HCT116 (cell line): ENCODE measurements around the gene UBASH3B. TPM values are rescaled to one million over a fixed set of nuclear protein-coding genes. Genes with fewer than 3 reads are reported as not detected.

Experiments
- ATAC-seq: fragments of 200-7000 bp; cut with Tn5 transposase; 2 replicates; pipeline ENCODE4 v1.9.1; 2020; ENCODE audit warnings: mild to moderate bottlenecking, moderate library complexity
- BruUV-seq: library from RNA; stranded (reverse); fragments of 400-500 nt; replicated peaks from 2 replicates; lab custom pipeline; 2021; lab: Mats Ljungman, UMichigan
- CTCF ChIA-PET: fragments of 300-600 bp; sonication (Branson Sonifier 250); formaldehyde crosslinking; loops from one replicate; lab custom pipeline; 2021; ENCODE audit warnings: antibody characterized with exemption; lab: Charles Lee
- POLR2A ChIA-PET: fragments of 300-600, 350-600 bp; sonication (Branson Sonifier 250); formaldehyde crosslinking; loops from one replicate; lab custom pipeline; 2021; ENCODE audit warnings: antibody characterized with exemption; lab: Charles Lee
- RAD21 ChIA-PET, 2 experiments: fragments of 300-600 bp; sonication (Branson Sonifier 250); formaldehyde crosslinking; loops; one replicate each; lab custom pipeline; 2023; ENCODE audit warnings: low total read pairs in 2 of 2; ENCODE audit not compliant: uncharacterized antibody in 2 of 2, unreplicated experiment in 2 of 2, low non-redundant PET in 1 of 2; lab: Charles Lee
- DNase-seq: peaks from one replicate; pipeline ENCODE4 v3.0.0-alpha.2; 2010; ENCODE audit warnings: low read depth, low spot score
- H2AFZ ChIP-seq: fragments of 200-600 bp; shearing (Covaris generic), sonication (generic); 2 replicates; pipeline ENCODE4 v1.6.1; 2017; ENCODE audit warnings: low read depth, mixed run types, mixed read lengths, antibody characterized with exemption, low read length; ENCODE audit not compliant: poor library complexity, severe bottlenecking
- H3K27ac ChIP-seq: 2 replicates; pipeline ENCODE4 v1.5.1; 2012; ENCODE audit warnings: low read depth, low read length
- H3K27me3 ChIP-seq: fragments of 200-600 bp; sonication (generic); 2 replicates; pipeline ENCODE4 v1.6.1; 2016; ENCODE audit warnings: mixed run types, low read length, mixed read lengths; ENCODE audit not compliant: insufficient read depth
- H3K36me3 ChIP-seq, 2 experiments: fragments of 200-500 bp in 1 of 2; fragments of 200-600 bp in 1 of 2; sonication (Bioruptor generic) in 1 of 2; sonication (generic) in 1 of 2; 2 replicates each; pipeline versions ENCODE4 v1.5.1 to v1.6.1; 2014 to 2016; ENCODE audit warnings: low read length in 2 of 2, inconsistent platforms in 1 of 2, mixed read lengths in 1 of 2, mixed run types in 1 of 2; ENCODE audit not compliant: insufficient read depth in 2 of 2, control insufficient read depth in 1 of 2
- H3K4me1 ChIP-seq, 2 experiments: fragments of 200-600 bp in 1 of 2; sonication (generic) in 1 of 2; 2 replicates each; pipeline versions ENCODE4 v1.5.1 to v1.6.1; 2012 to 2017; ENCODE audit warnings: low read length in 2 of 2, inconsistent platforms in 1 of 2, mild to moderate bottlenecking in 1 of 2, mixed read lengths in 1 of 2, mixed run types in 1 of 2, moderate library complexity in 1 of 2; ENCODE audit not compliant: insufficient read depth in 2 of 2, control insufficient read depth in 1 of 2
- H3K4me2 ChIP-seq: fragments of 200-600 bp; sonication (generic); 2 replicates; pipeline ENCODE4 v1.6.1; 2017; ENCODE audit warnings: mixed run types, low read length, mixed read lengths
- H3K4me3 ChIP-seq, 2 experiments: fragments of 200-600 bp in 1 of 2; sonication (generic) in 1 of 2; replicated peaks in 1 of 2; 2 replicates each; pipeline ENCODE4 v1.5.1; 2011 to 2016; ENCODE audit warnings: low read length in 2 of 2, control low read depth in 1 of 2, low read depth in 1 of 2, mild to moderate bottlenecking in 1 of 2, mixed read lengths in 1 of 2, mixed run types in 1 of 2
- H3K79me2 ChIP-seq: fragments of 200-600 bp; sonication (generic); 2 replicates; pipeline ENCODE4 v1.6.1; 2017; ENCODE audit warnings: mild to moderate bottlenecking, mixed run types, low read length, moderate library complexity, mixed read lengths; ENCODE audit not compliant: insufficient read depth
- H3K9ac ChIP-seq: fragments of 200-600 bp; sonication (generic); 2 replicates; pipeline ENCODE4 v1.6.1; 2016; ENCODE audit warnings: low read length, mixed read lengths
- H3K9me2 ChIP-seq: fragments of 200-600 bp; sonication (generic), shearing (Covaris generic); 2 replicates; pipeline ENCODE4 v1.6.1; 2017; ENCODE audit warnings: mixed run types, mild to moderate bottlenecking, moderate library complexity; ENCODE audit not compliant: insufficient read depth
- H3K9me3 ChIP-seq, 2 experiments: fragments of 200-500 bp in 1 of 2; fragments of 200-600 bp in 1 of 2; sonication (Bioruptor generic) in 1 of 2; sonication (generic) in 1 of 2; 2 replicates each; pipeline ENCODE4 v1.6.1; 2014 to 2017; ENCODE audit warnings: low read length in 2 of 2, mixed read lengths in 2 of 2, inconsistent platforms in 1 of 2, low read depth in 1 of 2, mild to moderate bottlenecking in 1 of 2, mixed run types in 1 of 2, moderate library complexity in 1 of 2; ENCODE audit not compliant: control insufficient read depth in 1 of 2, insufficient read depth in 1 of 2
- H4K20me1 ChIP-seq: fragments of 200-600 bp; sonication (generic), shearing (Covaris generic); 2 replicates; pipeline ENCODE4 v1.6.1; 2017; ENCODE audit warnings: mixed run types, mild to moderate bottlenecking, moderate library complexity; ENCODE audit not compliant: insufficient read depth
- CBX3 ChIP-seq: IDR thresholded peaks from 2 replicates; pipeline ENCODE4 v1.6.1; 2012; ENCODE audit warnings: low read depth
- ELF1 ChIP-seq: IDR thresholded peaks from 2 replicates; pipeline ENCODE4 v1.6.1; 2012; ENCODE audit warnings: low read depth, borderline replicate concordance
- JUND ChIP-seq: IDR thresholded peaks from 2 replicates; pipeline ENCODE4 v1.6.1; 2012
- POLR2A ChIP-seq: IDR thresholded peaks from 2 replicates; pipeline ENCODE4 v1.7.0; 2011; ENCODE audit warnings: borderline replicate concordance; ENCODE audit not compliant: insufficient read depth, insufficient read length; ENCODE audit errors: extremely low read depth
- POLR2AphosphoS5 ChIP-seq: IDR thresholded peaks from 2 replicates; pipeline ENCODE4 v1.6.1; 2011; ENCODE audit warnings: mild to moderate bottlenecking, low read depth, low read length, moderate library complexity
- RAD21 ChIP-seq: IDR thresholded peaks from 2 replicates; pipeline ENCODE4 v1.6.1; 2012; ENCODE audit warnings: low read depth, mild to moderate bottlenecking
- YY1 ChIP-seq: IDR thresholded peaks from 2 replicates; pipeline ENCODE4 v1.6.1; 2011; ENCODE audit warnings: low read length, low read depth, moderate library complexity, mild to moderate bottlenecking; ENCODE audit not compliant: insufficient replicate concordance; ENCODE audit errors: extremely low read depth
- ZBTB33 ChIP-seq: IDR thresholded peaks from 2 replicates; pipeline ENCODE4 v1.6.1; 2011; ENCODE audit warnings: mild to moderate bottlenecking, low read length, moderate library complexity; ENCODE audit not compliant: insufficient replicate concordance; ENCODE audit errors: extremely low read depth
- ZNF274 ChIP-seq: fragments of 200-500 bp; sonication (Bioruptor generic); IDR thresholded peaks from 2 replicates; pipeline ENCODE4 v1.6.1; 2014; ENCODE audit warnings: mild to moderate bottlenecking, low read depth, low read length, inconsistent platforms
- intact Hi-C: fragments of 100-400 bp; cut with micrococcal nuclease; formaldehyde crosslinking; loops from 2 replicates; pipeline ENCODE4 v1.10.0; 2022
- total RNA-seq: library from RNA; stranded (reverse); gene quantifications from one replicate; pipeline ENCODE4 v1.2.1, GENCODE V29; 2021; ENCODE audit not compliant: unreplicated experiment

Gene UBASH3B
- total RNA-seq, 1 experiment from 2014 or later = 40.3 TPM

- no peak for TF ChIP-seq YY1
- TF ChIP-seq ZBTB33 = no peak
- no peak for TF ChIP-seq CBX3
- TF ChIP-seq JUND = no peak
- TF ChIP-seq RAD21 = no peak
- no peak for TF ChIP-seq ZNF274
- TF ChIP-seq POLR2AphosphoS5 = no peak
- no peak for TF ChIP-seq POLR2A
- TF ChIP-seq, all 23 proteins: peak for 0
These were observed 197.3 kb downstream of the UBASH3B start (continued) for GRCh38 chr11:122852796-122853160.

GRCh38 chr11:122853261-122853660 is 197.7 kb downstream of the UBASH3B start:
- ChIA-PET POLR2A (interaction anchor here (1.2 to 1.3 kb wide), 2 partner anchors 13 to 209 kb away, joined by 4 to 8 read pairs; partner anchors contain the start of gene HSPA8), RAD21 (interaction anchor here (0.6 to 1.5 kb wide), 3 partner anchors 86 to 224 kb away, joined by 3 read pairs; no protein-coding TSS in a partner anchor), CTCF (interaction anchor here (0.8 to 4.3 kb wide), 16 partner anchors 10 to 273 kb away, joined by 3 to 37 read pairs (median 10); no protein-coding TSS in a partner anchor)
- Histone ChIP-seq H3K27me3 (no peaks in the 10 kb centered on the region), H2AFZ (no peak overlapping the region), H3K79me2 (no peaks in the 10 kb centered on the region), H3K9me2 (no peaks in the 10 kb centered on the region), H3K9ac (no peak overlapping the region), H3K4me2 (no peak overlapping the region), H3K36me3 (no peaks in the 10 kb centered on the region), H3K4me3 (no peak overlapping the region), H4K20me1 (no peaks in the 10 kb centered on the region), H3K9me3 (no peaks in the 10 kb centered on the region), H3K27ac (no peak overlapping the region), H3K4me1 (peaks cover 8 to 42% of the 10 kb centered on the region in 2 experiments; a peak in 3 of 4 replicates)
- TF ChIP-seq ELF1 = no peak
- no peak for TF ChIP-seq JUND
- TF ChIP-seq ZNF274 = no peak
- no peak for ATAC-seq
- DNase-seq = no peak
- BruUV-seq = no TSS peak
- intact Hi-C loops = no loop called here
